ENCODE results near the gene ZNF74. TPM values are rescaled to one million over a fixed set of nuclear protein-coding genes. Genes with fewer than 3 reads are reported as not detected.

ZNF74 gene
- 14.4 and 33.1 TPM in 2 replicates for total RNA-seq

DNA sequence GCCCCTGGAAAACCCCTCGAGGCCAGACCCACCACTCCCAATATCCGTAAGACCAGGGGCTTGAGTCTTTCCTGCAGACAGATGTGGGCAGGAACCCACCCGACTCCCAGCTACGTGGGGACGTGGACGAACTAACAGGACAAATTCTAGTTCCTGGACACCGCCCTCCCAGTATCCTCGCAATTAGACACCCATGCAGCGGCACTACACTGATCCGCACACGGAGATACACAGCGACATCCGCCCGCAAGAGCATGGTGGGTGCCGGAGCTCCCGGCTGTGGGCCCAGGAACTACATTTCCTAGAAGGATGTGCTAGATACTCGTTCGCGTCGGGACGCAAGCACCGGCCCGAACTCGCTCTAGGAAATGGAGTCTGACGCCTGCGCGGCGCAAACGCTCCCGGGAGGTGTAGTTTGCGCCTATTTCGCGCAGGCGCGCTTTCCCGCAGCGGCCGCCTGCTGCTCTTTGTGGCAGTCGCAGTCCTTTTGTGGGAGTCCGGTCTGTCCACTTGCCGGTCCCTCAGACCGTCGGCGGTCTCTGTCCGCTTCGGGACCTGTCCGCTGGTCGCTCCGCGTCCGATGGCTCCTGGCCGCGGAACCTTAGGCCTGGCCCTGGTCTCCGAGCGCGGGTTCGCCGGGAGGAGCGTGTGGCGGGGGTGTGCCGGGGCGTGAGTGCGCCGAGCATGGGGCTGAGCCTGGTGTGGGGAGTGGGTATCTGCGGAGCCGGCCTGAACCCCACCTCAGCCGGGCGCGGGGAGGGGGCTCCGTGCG is at the start of gene ZNF74:
TSS of gene ZNF74 (plus strand) at position 447 of the 772 bp plus-strand sequence. CDS start 478 bp downstream, outside the sequence.

DNA sequence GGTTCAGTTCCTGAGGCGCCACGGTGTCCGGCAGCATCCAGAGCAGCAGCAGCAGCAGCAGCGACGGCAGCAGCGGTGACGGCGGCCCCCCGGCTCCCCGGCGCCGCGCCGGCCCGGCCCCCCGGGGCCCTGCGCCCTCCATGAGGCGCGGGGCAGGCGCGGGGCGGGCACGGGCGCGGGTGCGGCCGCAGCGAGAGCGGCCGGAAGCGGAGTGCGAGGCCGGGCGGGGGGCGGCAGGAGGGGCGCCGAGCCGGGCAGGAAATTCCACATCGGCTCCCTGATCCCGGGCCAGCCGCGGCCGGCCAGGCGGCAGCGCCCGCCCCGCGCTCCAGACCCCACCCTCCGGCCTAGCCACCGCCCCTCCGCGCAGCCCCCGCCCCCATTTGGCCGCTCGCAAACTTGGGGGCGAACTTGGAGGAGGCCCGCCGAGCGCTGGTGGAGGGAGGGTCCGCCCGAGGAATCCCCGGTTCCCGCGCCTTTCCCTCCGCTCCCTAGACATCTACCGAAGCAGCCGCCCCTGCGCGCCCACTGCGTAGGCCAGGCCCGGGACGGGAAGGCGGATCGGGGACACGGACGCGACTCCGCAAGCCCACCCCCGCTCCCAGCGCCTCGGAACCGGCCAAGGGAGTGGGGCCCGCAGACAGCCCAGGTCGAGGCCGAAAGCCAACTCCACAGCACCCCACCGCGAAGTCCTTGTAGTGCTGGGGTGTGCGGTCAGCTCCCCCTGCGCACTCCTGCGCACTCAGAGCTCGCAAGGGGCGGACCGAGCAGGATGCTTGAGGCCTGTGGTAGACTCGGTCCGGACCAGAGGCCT is 43.9 kb downstream of the ZNF74 start, which contains the start of gene SCARF2:
TSS of gene SCARF2 (minus strand) at position 213 of the 814 bp plus-strand sequence. CDS start at position 142, 71 bp downstream.

Other genes starting within 250 kb of the ZNF74 start
- not detected in 2 replicates for gene CCDC188, start 243.1 kb upstream of the ZNF74 start, total RNA-seq
- 0.32 and 0.91 TPM in 2 replicates for gene RTN4R, start 125.8 kb upstream of the ZNF74 start, total RNA-seq
- 65.7 and 76.7 TPM in 2 replicates for gene DGCR6L, start 74.1 kb upstream of the ZNF74 start, total RNA-seq
- 26.1 and 65.1 TPM in 2 replicates for gene SCARF2, start 43.7 kb downstream of the ZNF74 start, total RNA-seq
- gene KLHL22, start 101.6 kb downstream of the ZNF74 start, total RNA-seq: 21.2 and 23.5 TPM in 2 replicates
- gene MED15, start 113.5 kb downstream of the ZNF74 start, total RNA-seq: 40.3 and 50.9 TPM in 2 replicates

Data from epithelial cell of alveolus of lung (primary cell).